ENCODE results near the gene PERP. TPM values are rescaled to one million over a fixed set of nuclear protein-coding genes. Genes with fewer than 3 reads are reported as not detected.
A peak's percentile ranks its signal among the peaks of the same experiment; 100 is the strongest.
"Not testable (repeated sequence)": the region's sequence is repeated elsewhere in the genome, so short reads cannot be mapped to it uniquely, and the experiment has no call there.

Gene PERP
- total RNA-seq, 1 donor from 2014 or later: 675 TPM

DNA sequence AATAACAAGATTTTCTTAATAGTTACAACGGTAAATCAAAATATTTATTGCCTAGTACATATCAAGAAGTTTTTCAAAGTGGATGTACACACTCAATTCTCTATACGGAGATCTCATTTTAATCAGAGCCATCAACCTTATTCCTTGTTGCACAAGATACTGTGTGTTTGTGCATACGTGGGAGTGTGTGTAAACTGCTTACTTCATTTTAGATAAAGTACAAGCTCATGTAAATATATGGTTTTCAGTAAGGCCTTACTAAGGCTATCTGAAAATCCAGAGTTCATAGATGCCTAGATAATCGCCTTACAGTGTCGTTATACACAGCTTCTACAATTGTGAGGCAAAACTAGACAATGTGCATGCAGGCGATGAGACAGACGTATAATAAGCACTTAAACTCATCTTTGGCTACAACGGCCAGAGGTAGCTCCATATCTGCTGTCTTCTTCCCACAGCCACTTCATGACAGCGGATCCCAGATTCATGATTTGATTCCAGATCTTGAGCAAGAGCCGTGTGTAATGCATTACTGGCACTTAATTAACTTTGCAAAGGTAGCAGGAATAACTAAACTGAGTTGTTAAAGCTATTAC, 2.5 kb downstream of the PERP start:
- no peak for ATAC-seq

DNA sequence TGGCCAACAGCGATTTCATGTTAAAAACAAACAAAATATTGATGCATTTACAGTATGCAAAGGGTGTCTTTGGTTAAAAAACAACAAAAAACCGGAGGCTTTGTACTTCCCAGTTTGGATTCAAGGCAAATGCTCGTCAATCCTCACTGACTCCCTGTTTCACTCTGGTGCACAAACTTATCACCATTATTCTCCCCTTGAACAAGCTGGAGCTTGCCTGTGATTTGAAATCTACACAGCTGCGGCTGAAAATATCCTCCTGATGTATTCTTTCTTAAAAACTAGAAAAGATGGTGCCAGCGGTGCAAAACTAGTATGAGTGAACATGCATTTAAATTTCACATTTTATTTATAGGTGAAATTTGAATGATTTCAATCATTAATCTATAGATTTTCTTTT, 3.3 kb downstream of the PERP start:
- no peak for ATAC-seq

DNA sequence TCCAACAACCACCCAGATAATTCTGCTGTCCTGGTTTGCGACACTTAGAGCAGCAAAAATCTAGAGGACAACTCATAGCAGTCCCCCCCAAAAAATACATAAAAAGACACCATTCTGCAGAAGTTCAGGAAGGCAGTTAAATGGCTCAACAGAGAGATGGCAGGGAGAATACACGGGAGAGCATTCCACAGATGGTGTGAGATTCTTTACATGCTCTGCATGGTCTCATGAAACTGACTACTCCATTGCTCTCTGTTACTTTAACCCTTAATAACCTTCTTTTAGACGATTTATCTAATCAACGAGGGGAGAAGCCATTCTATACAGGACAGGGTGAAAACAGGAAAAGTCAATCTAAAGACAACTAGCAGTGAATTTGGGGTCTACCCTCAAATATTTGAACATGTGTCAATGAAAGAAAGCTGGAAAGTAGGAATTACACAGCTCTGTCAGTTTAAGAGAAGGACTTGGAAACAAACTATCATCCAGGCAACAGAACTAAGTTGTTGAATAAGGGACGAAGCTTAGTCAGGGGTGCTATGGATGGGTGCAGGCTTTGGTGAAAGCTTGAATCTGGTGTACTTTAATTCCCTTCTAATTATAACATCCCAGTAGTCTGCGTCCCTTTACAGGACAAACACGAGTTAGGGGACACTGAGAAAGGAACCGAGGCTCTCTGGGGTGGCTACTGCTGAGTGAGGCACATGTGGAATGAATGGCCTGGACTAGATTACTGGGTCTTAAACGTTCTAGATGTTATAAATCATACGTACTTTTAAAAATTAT, 5.1 kb downstream of the PERP start:
- no peak for ATAC-seq

DNA sequence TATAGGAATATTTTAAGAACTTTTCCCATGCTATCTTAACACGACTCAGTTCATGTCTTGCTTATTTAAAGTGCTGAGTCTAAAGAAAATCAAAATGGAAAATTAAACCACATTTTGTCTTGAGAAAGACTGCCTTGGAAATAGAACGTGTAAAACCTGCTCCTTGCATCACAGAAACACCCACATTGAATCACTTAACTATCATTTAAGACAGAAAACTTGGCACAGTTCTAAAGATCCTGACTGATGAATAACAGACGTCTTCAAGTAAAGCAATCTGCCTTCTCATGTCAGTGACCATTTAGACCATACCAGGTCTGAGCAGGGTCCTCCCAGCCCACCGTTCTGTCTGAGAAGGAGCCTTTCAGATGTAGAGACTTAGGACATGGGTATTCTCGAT, 7.4 kb downstream of the PERP start:
- peak; percentile 74 for ATAC-seq

DNA sequence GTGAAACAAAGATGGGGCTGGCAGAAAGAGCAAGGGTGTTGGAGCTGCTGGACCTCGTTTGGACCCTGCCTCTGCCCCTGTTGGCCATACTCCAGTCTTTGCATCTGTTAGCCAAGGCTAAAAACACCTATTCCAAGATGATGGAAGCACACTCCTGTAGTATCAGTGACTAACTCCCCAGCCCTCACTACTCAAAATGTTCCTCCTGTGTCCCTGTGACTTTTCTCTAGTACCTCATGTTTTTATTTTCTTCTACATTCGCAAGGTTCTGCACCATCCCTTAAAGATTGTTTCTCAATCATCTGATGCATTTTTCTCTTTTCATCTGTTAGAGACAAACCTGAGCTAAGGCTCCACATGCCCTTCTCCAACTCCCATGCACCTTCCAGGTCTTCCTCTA, 8.9 kb downstream of the PERP start:
- ATAC-seq: no peak

DNA sequence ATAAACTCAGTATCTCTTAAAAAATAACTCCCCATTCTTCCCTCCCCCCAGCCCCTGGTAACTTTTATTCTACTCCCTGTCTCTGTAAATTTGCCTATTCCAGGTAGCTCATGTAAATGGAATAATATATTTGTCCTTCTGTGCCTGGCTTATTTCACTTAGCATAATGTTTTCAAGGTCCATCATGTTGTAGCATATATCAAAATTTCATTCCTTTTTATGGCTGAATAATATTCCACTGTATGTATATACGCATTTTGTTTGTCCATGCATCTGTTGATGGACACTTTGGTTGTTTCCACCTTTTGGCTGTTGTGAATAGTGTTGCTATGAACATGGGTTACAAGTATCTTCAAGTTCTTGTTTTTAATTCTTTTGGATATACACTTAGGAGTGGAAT, 13.0 kb downstream of the PERP start:
- no peak for ATAC-seq

DNA sequence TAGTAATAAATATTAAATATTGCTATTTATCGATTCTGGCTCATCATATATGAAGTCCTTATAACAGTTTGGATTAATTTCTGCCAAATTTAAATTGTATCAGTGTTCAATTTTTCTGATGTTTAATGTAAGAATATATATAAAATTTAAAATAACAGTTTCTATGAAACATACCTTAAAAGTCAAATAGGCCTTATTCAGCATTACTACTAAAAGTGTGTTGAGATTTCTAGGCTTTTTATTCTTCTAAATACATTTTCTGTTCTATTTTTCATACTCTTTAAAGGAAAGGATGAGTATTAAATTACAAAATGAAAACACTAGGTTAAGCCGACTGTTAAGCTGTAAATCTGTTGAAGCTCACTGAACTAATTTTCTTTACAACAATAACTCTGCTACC, 13.6 kb downstream of the PERP start:
- ATAC-seq: no peak

DNA sequence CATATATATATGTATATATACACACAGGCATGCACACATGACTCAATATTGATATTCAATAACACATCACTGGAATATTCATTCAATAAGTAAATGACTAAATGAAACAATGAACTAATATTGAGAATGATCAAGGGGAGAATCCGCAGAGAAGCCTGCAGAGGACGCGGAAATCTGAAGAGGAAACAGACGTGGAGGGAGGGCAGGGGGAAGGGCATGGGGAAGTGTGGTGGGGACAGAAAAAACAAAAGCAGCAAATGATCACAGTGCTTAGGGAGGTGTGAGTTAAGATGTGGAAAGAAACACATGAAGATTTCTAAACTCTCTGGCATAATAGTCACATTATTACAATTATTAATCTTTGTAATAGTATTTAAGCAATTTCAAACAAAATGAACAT, 14.5 kb downstream of the PERP start:
- no peak for ATAC-seq

DNA sequence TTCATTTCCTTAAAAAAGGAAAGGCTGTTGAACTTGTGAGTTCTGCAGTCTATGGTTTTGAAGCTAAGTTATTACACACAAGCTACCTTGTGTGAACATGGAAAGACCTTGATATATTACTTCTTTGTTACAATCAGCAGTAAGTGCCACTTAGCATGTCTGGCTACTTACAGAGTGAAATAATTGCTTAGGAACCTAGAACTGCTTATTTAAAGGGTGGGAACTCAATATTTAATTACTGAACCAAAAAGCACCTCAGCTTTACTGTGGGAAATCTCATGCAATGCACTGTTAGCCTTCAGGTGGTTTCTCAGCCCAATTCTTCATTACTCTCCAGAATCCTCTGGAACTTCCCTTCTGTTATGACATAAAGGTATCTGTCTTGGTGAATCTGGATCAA, 17.9 kb downstream of the PERP start:
- no peak for ATAC-seq

DNA sequence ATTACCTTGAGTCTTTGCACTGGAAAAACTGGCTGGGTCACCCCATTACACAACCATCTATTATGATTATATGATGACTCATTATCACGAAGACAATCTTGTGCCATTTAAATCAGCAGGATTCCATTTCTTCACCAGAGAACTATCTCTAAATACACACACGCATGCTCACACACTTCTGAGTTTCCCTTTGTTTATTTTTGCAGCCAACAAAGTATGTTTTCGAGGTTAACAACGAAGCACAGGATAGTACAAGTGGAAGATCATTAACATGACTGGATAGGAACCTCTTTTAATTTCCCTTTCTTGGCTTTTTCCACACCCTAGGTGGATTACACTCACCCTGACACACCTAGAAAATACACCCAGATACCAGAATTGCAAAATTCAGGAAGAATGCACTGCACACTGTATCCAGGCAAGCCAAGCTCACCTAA, 18.9 kb downstream of the PERP start:
- ATAC-seq: peak; percentile 82

DNA sequence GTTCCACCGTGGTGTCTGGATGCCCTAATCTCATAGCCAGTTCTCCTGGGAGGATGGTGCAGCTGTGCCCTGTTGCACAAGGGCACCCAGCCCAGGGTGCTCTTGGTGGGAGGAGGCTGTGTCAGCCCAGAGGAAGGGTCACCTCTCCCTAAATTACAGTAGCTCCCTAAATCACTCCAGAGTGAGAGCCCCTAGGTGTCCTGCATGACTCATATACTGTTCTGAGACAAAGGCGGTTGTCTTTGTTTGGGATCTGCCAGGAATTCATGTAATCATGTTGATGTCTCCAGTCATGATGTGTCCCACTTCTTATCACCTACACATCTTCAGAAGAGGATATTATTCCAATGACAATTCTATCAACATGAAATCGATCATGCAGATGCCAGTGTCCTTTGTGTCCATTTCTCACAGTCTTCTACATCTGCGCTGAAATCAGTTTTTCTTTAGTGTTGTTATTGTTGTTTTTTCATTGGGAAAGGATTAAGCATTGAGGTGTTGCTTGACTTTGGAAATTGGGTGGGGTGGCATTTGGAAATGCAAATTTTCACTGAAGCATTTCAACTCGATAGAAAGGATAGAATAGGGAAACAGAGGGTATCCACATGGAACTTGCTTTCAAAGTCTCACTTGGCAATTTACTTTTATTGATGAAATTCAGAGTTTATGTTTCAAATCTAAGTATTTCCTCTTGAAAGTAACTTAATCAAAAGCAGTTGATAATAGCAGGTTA, 19.5 kb downstream of the PERP start:
- ATAC-seq: peak; percentile 44

DNA sequence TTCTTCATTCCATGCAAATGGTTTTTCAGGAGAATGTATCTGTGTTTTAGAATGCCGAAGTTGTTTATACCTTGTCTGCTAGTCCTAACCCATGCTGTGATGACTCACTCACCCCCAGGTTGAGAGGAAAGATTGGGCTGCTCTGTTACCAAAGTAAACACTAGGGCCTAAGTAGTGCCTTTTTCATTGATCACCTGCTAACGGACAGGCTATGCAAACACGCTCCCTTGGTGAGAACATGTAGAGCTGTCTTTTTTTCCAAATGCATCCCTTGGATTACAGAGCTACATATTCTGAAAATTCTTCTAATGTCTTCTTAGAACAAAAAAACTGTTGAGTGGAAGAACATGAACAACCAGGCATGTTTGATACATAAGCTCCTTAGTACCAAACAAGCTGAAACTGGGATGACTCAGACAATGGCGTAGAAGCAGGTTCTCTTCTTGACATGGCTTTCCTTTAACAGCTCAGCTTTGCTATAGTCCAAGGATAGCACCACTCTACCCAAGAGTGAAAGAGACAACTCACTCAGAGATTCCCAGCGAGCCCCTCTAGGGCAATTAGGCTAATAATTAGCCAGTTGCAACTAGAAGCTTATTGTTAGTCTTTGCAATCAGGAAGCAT, 20.5 kb downstream of the PERP start:
- ATAC-seq: peak; percentile 56

DNA sequence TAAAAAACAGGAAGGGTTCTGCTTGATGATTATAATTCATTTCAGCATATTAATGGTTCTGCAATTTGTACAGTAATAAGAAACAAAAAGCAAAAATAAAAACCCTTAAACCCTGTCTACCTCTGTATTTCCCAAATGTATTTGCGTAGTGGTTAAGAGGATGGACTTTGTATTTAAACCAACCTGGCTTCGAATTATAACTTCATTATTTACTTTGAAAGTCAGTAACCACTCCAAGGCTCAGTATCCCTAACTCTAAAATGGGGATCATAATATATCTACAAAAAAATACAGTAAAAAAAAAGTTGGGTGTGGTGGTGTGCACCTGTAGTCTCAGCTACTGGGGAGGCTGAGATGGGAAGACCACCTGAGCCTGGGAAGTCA, 21.4 kb downstream of the PERP start:
- ATAC-seq: no peak

DNA sequence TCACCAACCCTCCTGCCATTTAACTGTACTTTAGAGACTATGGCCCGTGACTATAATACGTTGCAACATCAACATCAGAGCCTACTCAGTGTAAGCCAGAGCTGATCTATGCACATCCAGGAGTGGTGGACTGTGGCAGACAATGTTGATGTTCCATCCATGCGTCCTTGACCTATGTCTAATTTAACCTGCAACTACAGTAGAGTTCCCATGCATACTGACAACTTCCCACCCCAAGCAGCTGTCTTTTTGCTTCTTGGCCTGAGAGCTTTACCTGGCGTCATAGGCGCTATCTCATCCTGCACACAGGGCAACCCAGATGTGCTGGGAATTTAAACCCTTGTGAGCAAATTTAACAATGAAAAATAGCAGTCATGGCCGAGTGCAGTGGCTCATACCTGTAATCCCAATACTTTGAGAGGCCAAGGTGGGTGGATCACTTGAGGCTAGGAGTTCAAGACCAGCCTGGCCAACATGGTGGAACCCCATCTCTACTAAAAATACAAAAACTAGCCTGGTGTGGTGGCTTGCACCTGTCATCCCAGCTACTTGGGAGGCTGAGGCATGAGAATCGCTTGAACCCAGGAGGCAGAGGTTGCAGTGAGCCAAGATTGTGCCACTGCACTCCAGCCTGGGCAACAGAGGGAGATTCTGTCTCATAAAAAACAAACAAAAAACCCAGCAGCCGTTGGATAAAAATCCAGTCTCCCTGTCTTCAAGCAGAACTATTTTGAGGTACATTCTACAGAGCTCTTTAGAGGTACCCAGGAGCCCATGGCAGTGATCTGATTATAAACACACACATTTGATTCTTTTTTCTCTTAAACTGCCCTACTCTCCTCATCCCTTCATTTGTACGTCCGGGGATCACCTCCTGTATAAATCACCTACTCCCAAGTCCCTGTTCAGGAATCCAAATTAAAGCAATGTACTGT, 22.0 kb downstream of the PERP start:
- ATAC-seq: peak; percentile 7

DNA sequence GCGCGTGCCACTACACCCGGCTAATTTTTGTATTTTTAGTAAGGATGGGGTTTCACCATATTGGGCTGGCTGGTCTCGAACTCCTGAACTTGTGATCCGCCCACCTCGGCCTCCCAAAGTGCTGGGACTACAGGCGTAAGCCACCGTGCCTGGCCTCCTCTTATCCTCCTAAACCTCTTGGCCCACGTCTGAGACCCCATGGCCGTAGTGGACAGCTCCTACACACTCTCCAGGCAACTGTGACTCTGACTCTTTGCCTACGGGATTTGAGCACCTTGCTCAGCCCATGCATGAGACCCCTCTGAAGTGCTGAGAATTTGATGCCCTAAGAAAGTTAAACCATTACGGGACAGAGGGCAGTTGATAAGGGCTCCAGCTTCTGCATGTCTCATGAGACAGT, 25.0 kb downstream of the PERP start:
- ATAC-seq: no peak

DNA sequence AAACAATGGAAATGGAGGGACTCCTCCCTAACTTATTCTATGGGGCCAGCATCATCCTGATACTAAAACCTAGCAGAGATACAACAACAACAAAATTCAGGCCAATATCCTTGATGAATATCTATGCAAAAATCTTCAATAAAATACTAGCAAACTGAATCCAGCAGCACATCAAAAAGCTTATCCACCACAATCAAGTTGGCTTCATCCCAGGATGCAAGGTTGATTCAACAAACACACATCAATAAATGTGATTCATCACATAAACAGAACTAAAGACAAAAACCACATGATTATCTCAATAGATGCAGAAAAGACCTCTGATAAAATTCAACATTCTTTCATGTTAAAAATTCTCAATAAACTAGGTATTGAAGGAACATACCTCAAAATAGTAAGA, 27.7 kb downstream of the PERP start:
- not testable (repeated sequence) for ATAC-seq

DNA sequence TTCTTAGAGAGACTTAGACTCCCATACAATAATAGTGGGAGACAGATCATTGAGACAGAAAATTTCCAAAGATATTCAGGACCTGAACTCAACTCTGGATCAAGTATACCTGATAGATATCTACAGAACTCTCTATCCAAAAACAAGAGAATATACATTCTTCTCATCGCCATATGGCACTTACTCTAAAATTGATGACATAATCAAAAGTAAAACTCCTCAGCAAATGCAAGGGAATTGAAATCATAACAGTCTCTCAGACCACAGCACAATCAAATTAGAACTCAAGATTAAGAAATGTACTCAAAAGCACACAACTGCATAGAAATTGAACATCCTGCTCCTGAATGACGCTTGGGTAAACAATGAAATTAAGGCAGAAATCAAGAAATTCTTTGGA, 28.7 kb downstream of the PERP start:
- ATAC-seq: no peak

DNA sequence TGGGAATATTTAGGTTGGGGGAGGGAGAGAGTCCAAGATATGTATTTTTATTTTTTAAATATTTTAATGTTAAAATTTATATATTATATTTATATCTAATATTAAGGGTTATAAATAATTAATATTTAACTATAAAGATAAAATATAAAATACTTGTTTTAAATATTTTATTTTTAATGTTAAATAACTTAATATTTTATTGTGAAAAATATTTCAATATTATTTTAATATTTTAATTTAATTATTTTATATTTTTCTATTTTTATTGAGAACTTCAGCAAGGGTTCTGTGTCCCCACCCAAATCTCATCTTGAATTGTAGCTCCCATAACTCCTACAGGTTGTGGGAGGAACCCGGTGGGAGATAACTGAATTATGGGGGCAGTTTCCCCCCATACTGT, 34.0 kb downstream of the PERP start:
- no peak for ATAC-seq

DNA sequence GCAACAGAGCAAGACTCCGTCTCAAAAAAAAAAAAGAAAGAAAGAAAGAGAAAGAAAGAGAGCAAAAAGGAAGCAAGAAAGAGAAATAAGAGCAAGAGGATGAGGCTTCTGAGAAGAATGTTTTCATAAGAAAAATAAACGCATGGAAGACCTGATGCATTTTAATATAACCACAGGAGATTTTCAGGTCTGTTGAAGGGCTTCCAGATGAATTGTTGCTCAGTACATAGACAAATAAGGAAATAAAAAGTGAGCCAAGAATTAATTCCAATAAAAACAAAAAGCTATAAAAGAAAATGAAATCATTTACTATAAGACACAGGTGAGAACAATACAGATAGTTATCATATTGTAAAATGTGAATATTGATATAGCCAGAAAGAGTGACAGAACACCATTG, 43.5 kb downstream of the PERP start:
- no peak for ATAC-seq

DNA sequence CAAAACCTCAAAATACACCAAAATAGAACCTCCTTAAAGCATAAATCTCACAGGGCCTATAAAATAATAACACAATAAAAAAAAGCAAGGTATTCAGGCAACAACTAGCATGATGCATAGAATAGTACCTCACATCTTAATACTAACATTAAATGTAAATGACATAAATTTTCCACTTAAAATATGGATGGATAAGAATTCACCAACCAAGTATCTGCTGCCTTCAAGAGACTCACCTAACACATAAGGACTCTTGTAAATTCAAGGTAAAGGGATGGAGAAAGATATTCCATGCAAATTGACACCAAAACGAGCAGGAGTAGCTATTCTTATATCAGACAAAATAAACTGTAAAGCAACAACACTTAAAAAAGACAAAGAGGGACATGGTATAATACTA, 52.2 kb downstream of the PERP start:
- no peak for ATAC-seq

DNA sequence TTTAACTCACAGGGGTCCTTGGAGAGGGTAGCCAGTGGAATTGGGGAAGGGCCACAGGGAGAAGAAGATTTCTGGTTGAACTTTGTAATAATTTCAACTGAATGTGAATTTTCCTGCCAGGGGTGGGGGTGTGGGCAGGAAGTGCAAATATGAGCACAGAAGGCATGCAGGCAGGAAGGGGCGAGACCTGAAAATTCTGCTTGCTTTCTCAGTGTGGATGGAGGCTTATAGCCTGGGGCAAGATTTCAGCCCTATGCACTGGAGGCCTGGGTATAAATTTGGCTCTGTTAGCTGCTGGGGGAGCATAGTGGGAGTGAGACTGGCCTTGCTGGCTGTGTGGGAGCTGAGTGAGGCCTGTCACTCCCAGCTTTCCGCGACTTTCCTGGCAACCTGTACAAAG, 54.4 kb downstream of the PERP start:
- ATAC-seq: peak; percentile 29

DNA sequence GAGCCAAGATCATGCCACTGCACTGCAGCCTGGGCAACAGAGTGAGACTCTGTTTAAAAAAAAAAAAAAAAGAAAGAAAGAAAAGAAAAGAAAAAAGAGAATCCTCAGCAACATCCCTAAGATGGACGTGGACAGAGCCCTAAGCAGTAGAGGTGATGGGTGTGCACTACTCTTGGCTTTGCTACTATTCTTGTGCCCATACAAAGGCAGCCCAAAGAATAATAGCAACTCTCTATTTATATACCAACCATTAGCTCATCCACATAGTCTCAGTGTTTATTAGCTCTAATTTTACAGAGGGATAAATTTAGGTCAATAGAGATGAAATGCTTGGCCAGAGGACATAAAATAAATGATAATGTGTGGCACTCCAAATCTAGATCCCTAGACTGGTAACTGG, 62.2 kb downstream of the PERP start:
- no peak for ATAC-seq
